Kidney (tissue), 14 donors: Measurements from ENCODE around the gene EEFSEC. TPM values are rescaled to one million over a fixed set of nuclear protein-coding genes. Genes with fewer than 3 reads are reported as not detected.

Experiments used
- DNase-seq, 5 donors: peaks; one replicate each; pipeline ENCODE4 v3.0.0-alpha.2; 2013 to 2020
- FAIRE-seq: peaks from 2 replicates; lab custom pipeline; 2012; peaks lifted over from hg19 to GRCh38; lab: Jason Lieb, UNC
- H3K27ac ChIP-seq, 2 donors: one replicate each; pipeline ENCODE4 v1.7.0; 2013; ENCODE audit warnings: low read depth in 2 of 2, low read length in 2 of 2, inconsistent platforms in 1 of 2
- H3K27me3 ChIP-seq: one replicate; pipeline ENCODE4 v1.7.1; 2013; ENCODE audit warnings: low read length, inconsistent platforms; ENCODE audit not compliant: control insufficient read depth, insufficient read depth
- H3K36me3 ChIP-seq, 3 donors: one replicate each; pipeline versions ENCODE4 v1.7.0 to v1.7.1; 2013; ENCODE audit warnings: low read length in 3 of 3, control low read depth in 1 of 3, inconsistent platforms in 1 of 3; ENCODE audit not compliant: insufficient read depth in 3 of 3, control insufficient read depth in 2 of 3
- H3K4me1 ChIP-seq, 3 donors: one replicate each; pipeline versions ENCODE4 v1.7.0 to v1.7.1; 2013; ENCODE audit warnings: low read length in 3 of 3, inconsistent platforms in 1 of 3, low read depth in 1 of 3; ENCODE audit not compliant: control insufficient read depth in 2 of 3, insufficient read depth in 2 of 3
- H3K4me3 ChIP-seq, 3 donors: one replicate each; pipeline versions ENCODE4 v1.7.0 to v1.8.1; 2013; ENCODE audit warnings: low read length in 3 of 3, control low read depth in 1 of 3, inconsistent platforms in 1 of 3
- H3K9ac ChIP-seq, 3 donors: one replicate each; pipeline versions ENCODE4 v1.7.0 to v1.7.1; 2013; ENCODE audit warnings: low read length in 3 of 3, control low read depth in 1 of 3, inconsistent platforms in 1 of 3
- H3K9me3 ChIP-seq, 3 donors: one replicate each; pipeline versions ENCODE4 v1.7.0 to v1.7.1; 2013; ENCODE audit warnings: low read length in 3 of 3, control low read depth in 1 of 3, inconsistent platforms in 1 of 3; ENCODE audit not compliant: control insufficient read depth in 2 of 3, insufficient read depth in 1 of 3
- CTCF ChIP-seq: IDR thresholded peaks from 3 replicates; pipeline ENCODE4 v1.5.1; 2012; ENCODE audit warnings: mild to moderate bottlenecking, moderate library complexity, borderline replicate concordance; ENCODE audit not compliant: insufficient read depth; ENCODE audit errors: extremely low read depth
- intact Hi-C: fragments of 100-400 bp; cut with DNase I; formaldehyde crosslinking; loops from one replicate; pipeline ENCODE4 v1.11.1; 2022
- polyA plus RNA-seq: library from polyadenylated mRNA; stranded (reverse); fragments of 350-450 nt; fragmentation: Illumina TruSeq; extraction: RNeasy Lipid Tissue Mini Kit (QIAGEN cat#74804); gene quantifications from one replicate; pipeline ENCODE4 v1.2.3, GENCODE V29; 2014; ENCODE audit warnings: low read depth, low replicate concordance; ENCODE audit not compliant: insufficient read depth
- total RNA-seq: library from RNA; stranded (reverse); fragmentation: NEBNext Ultra II Directional; extraction: Animal tissue kit (Norgen Biotek cat#: 25700); gene quantifications from one replicate; pipeline ENCODE4 v1.2.1, GENCODE V29; 2021
- donor health status: control.
- donor health status: control.
- donor health status: control.
- donor health status: control.
- donor health status: control.
- donor health status: DM: yes; HTN: yes; CAD: no.
- donor health status: Normal renal cell carcinoma (clear cell type).

EEFSEC gene
- total and polyA plus RNA-seq, 2 donors from 2014 or later: 15.2 to 23.2 TPM

GRCh38 chr3:128435058-128435457 lies 281.8 kb downstream of the EEFSEC start:
- Histone ChIP-seq H3K9me3 (no peaks in the 10 kb centered on the region), H3K36me3 (no peaks in the 10 kb centered on the region), H3K27ac (peak overlapping the region; percentile 1 to 23), H3K9ac (peak overlapping the region in 1 of 3 donors; percentile 51), H3K4me3 (no peak overlapping the region), H3K27me3 (peaks cover 3% of the 10 kb centered on the region), H3K4me1 (no peaks in the 10 kb centered on the region)
- intact Hi-C loops: no loop called here
- TF ChIP-seq CTCF: no peak
- DNase-seq: peak in 4 of 5 donors; percentile 67 to 86 (median 72)
- FAIRE-seq: no peak

- Histone ChIP-seq H3K27me3 (peaks cover 3% of the 10 kb centered on the region), H3K4me3 (no peak overlapping the region), H3K36me3 (no peaks in the 10 kb centered on the region), H3K9me3 (no peaks in the 10 kb centered on the region), H3K27ac (peak overlapping the region; percentile 23 to 69), H3K9ac (no peak overlapping the region), H3K4me1 (no peaks in the 10 kb centered on the region)
- intact Hi-C loops: no loop called here
- no peak for TF ChIP-seq CTCF
- FAIRE-seq: no peak
- DNase-seq: no peak
These were observed 282.3 kb downstream of the EEFSEC start for GRCh38 chr3:128435561-128435960.

- Histone ChIP-seq H3K9me3 (no peaks in the 10 kb centered on the region), H3K27ac (peak overlapping the region in 1 of 2 donors; percentile 23), H3K9ac (no peak overlapping the region), H3K27me3 (peaks cover 3% of the 10 kb centered on the region), H3K36me3 (no peaks in the 10 kb centered on the region), H3K4me1 (no peaks in the 10 kb centered on the region), H3K4me3 (no peak overlapping the region)
- no peak for DNase-seq
- TF ChIP-seq CTCF: no peak
- FAIRE-seq: no peak
- intact Hi-C loops: no loop called here
These were observed 282.9 kb downstream of the EEFSEC start for GRCh38 chr3:128436214-128436613.

GRCh38 chr3:128438488-128439072 lies 285.3 kb downstream of the EEFSEC start:
- no peak for TF ChIP-seq CTCF
- no peaks in the 10 kb centered on the region for H3K9me3 ChIP-seq
- intact Hi-C loops: no loop called here
- DNase-seq: peak in 1 of 5 donors; percentile 44
- no peak overlapping the region for H3K9ac ChIP-seq
- H3K36me3 ChIP-seq: no peaks in the 10 kb centered on the region
- no peaks in the 10 kb centered on the region for H3K27me3 ChIP-seq
- H3K4me3 ChIP-seq: no peak overlapping the region
- no peak for FAIRE-seq
- H3K27ac ChIP-seq: no peak overlapping the region
- no peaks in the 10 kb centered on the region for H3K4me1 ChIP-seq
